ENCODE results near the gene POM121L2.

POM121L2 gene

GRCh38 chr6:27260369-27260768, 51.7 kb downstream of the POM121L2 start:
- DNase-seq, result no peak
